MCF 10A (cell line): Measurements from ENCODE around the gene RPS6KA2. TPM values are rescaled to one million over a fixed set of nuclear protein-coding genes. Genes with fewer than 3 reads are reported as not detected.
A peak's percentile ranks its signal among the peaks of the same experiment; 100 is the strongest.
"Not testable (repeated sequence)": the region's sequence is repeated elsewhere in the genome, so short reads cannot be mapped to it uniquely, and the experiment has no call there.

ENCODE experiments used
- BruUV-seq: library from RNA; stranded (reverse); fragments of 400-500 nt; replicated peaks from 2 replicates; lab custom pipeline; 2021; lab: Mats Ljungman, UMichigan
- CTCF ChIA-PET: fragments of 300-600 bp; sonication (Branson Sonifier 250); formaldehyde crosslinking; extraction: SDS; loops from one replicate; lab custom pipeline; 2021; ENCODE audit warnings: antibody characterized with exemption, inconsistent platforms; lab: Yijun Ruan, JAX
- POLR2A ChIA-PET: fragments of 300-600, 350-650 bp; sonication (Branson Sonifier 250); formaldehyde crosslinking; extraction: SDS; loops from one replicate; lab custom pipeline; 2020; ENCODE audit warnings: antibody characterized with exemption, inconsistent platforms; lab: Yijun Ruan, JAX
- DNase-seq: peaks from one replicate; pipeline ENCODE4 v3.0.0-alpha.2; 2018; ENCODE audit not compliant: unreplicated experiment
- H3K27ac Mint-ChIP-seq: one replicate; pipeline ENCODE4 v1.8.0; 2022; ENCODE audit warnings: mild to moderate bottlenecking, low read depth, mixed read lengths; ENCODE audit not compliant: unreplicated experiment
- H3K27me3 Mint-ChIP-seq: one replicate; pipeline ENCODE4 v1.8.0; 2022; ENCODE audit warnings: mixed read lengths; ENCODE audit not compliant: insufficient read depth, unreplicated experiment
- H3K36me3 Mint-ChIP-seq: one replicate; pipeline ENCODE4 v1.8.0; 2022; ENCODE audit warnings: mild to moderate bottlenecking, moderate library complexity, mixed read lengths; ENCODE audit not compliant: insufficient read depth, unreplicated experiment
- H3K4me1 Mint-ChIP-seq: one replicate; pipeline ENCODE4 v1.8.0; 2022; ENCODE audit warnings: mixed read lengths; ENCODE audit not compliant: insufficient read depth, unreplicated experiment
- H3K4me3 Mint-ChIP-seq: one replicate; pipeline ENCODE4 v1.8.0; 2022; ENCODE audit warnings: mild to moderate bottlenecking, moderate library complexity, mixed read lengths; ENCODE audit not compliant: unreplicated experiment
- H3K9me3 Mint-ChIP-seq: one replicate; pipeline ENCODE4 v1.8.0; 2022; ENCODE audit warnings: mixed read lengths; ENCODE audit not compliant: unreplicated experiment
- CTCF ChIP-seq: fragments of 200-600 bp; IDR thresholded peaks from one replicate; pipeline ENCODE4 v1.8.0; 2022; ENCODE audit warnings: antibody characterized with exemption, mild to moderate bottlenecking; ENCODE audit not compliant: unreplicated experiment
- intact Hi-C: fragments of 100-400 bp; cut with micrococcal nuclease; formaldehyde crosslinking; loops from 2 replicates; pipeline ENCODE4 v1.14.1; 2022
- total RNA-seq: library from RNA; stranded (reverse); gene quantifications from 2 replicates; pipeline ENCODE4 v1.2.3, GENCODE V29; 2022

RPS6KA2 gene
- total RNA-seq, 1 experiment from 2014 or later: 126 TPM

DNA sequence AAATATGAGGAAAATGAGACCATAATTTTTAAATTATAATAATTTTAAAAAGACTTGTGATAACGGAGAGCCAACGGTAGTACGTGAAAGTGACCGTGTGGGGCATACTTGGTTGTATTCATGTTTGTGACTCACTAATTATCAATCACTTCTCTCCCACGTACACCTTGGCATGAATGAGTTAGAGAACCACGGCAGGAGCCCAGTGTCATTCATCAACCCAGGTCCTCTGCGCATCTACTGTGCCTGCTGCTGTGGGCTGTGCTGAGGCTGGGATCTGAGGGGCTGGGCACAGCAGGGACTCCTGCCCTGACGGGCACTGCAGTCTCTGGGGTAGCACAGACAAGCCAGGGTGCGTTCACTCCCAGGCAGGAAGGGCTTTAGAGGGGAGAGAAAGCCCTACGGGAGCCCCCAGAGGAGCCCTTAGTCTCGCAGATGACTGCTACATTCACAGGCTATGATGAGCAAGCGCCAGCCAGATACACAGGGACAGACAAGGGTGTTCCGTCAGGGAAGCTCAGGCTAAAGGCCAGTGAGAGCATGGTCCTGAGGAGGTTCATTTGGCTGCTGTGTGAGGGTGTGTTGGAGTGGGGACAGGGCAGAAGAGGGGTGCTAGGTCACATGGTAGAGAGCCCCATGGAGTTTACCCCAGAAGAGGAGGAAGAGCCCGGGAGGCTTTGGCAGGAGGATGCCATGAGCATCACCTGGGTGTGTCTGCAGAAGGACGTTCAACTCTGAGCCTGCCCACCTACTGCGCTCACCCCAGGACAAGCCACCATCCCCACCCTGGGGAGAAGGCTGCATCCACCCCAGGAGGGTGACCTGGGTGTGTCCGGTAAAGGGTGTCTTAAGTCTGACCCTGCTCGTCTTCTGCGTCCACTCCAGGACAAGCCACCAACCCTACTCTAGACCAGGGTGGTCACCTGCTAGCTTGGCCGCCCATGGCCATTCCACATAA, 8.2 kb upstream of the RPS6KA2 start:
- peaks cover 16% of the 10 kb centered on the region for H3K4me1 Mint-ChIP-seq
- no peak overlapping the region for H3K4me3 Mint-ChIP-seq
- BruUV-seq: no TSS peak
- ChIA-PET POLR2A (no interaction called here), CTCF (no interaction called here)
- no peak for TF ChIP-seq CTCF
- intact Hi-C loops: no loop called here
- no peak for DNase-seq
- H3K9me3 Mint-ChIP-seq: no peaks in the 10 kb centered on the region
- no peak overlapping the region for H3K27ac Mint-ChIP-seq
- H3K36me3 Mint-ChIP-seq: no peaks in the 10 kb centered on the region
- H3K27me3 Mint-ChIP-seq: peaks cover 9% of the 10 kb centered on the region

DNA sequence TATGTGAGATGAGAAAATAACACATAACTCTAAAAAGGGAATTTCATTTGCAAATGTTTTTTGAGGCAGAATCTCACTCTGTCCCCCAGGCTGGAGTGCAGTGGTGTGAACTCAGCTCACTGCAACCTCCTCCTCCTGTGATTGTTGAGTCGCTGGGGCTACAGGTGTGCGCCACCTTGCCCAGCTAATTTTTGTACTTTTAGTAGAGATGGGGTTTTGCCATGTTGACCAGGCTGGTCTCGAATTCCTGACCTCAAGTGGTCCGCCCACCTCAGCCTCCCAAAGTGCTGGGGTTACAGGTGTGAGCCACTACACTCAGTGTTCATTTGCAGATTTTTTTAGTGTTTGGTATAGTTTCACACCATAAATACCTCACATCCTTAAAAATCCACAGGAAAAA, 7.5 kb upstream of the RPS6KA2 start:
- H3K27ac Mint-ChIP-seq, H3K9me3 Mint-ChIP-seq, DNase-seq, H3K36me3 Mint-ChIP-seq, BruUV-seq, H3K27me3 Mint-ChIP-seq, CTCF ChIA-PET, POLR2A ChIA-PET, H3K4me3 Mint-ChIP-seq, intact Hi-C loops: not testable (repeated sequence)
- peaks cover 13% of the 10 kb centered on the region for H3K4me1 Mint-ChIP-seq

DNA sequence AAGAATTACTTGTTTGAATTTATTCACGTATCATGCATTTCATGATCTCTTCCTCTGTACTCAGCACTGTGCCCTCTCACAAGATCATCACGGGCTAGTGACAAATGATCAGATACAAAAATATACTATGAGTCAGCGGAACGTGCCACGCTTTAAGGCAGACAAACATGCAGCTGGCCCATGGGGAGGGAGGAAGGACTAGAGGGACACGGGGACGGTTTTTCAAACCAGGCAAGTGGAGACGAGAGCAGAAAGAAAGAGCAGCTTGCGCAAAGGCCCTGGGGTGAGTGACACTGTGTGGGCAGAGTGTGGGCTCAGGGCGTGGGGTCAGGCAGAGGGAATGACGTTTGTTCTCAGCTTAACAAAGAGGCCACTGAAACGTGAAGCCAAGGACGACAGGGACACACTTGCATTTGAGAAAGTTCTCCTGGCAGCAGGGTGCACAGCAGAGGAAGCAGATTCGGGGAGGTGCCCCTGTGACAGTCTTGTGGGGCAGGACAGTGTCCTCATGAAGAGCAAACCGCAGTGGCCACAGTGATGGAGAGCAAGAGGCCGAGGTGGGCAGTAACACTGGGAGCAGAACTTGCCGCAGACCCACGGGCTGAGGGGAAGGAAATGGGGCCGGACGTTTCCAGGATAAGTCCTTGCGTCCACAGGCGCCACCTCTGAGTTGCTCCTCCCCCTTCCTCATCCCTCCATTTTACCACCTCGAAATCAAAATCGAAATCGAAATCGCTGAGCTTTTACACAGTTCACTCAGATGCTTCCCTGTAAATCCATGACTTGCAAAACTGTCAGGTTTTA, 6.9 kb upstream of the RPS6KA2 start:
- intact Hi-C loops: no loop called here
- Mint-ChIP-seq H3K36me3 (no peaks in the 10 kb centered on the region), H3K9me3 (no peaks in the 10 kb centered on the region), H3K4me3 (no peak overlapping the region), H3K27ac (no peak overlapping the region), H3K4me1 (peaks cover 13% of the 10 kb centered on the region), H3K27me3 (peaks cover 9% of the 10 kb centered on the region)
- CTCF ChIA-PET: no interaction called here
- no TSS peak for BruUV-seq
- POLR2A ChIA-PET: interaction anchor here (0.7 kb wide), 1 partner anchor 267 kb away, joined by 3 read pairs; no protein-coding TSS in a partner anchor
- DNase-seq: peak; percentile 45
- TF ChIP-seq CTCF: no peak

DNA sequence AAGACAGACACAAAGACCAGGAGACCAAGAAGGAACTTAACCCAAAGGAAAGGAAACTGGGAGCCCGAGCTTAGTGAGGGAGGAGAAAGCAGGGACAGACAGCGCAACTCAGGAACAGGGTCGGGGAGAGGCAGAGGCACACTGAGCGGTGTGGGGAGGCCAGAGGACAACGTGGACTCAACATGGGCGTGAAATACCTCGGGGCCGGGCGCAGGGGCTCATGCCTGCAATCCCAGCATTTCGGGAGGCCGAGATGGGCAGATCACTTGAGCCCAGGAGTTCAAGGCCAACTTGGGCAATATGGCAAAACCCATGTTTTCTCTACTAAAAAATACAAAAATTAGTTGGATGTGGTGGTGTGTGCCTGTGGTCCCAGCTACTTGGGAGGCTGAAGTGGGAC, 5.7 kb upstream of the RPS6KA2 start:
- Mint-ChIP-seq H3K36me3 (no peaks in the 10 kb centered on the region), H3K27ac (no peak overlapping the region), H3K4me1 (peaks cover 20% of the 10 kb centered on the region), H3K4me3 (no peak overlapping the region), H3K9me3 (no peaks in the 10 kb centered on the region), H3K27me3 (peaks cover 9% of the 10 kb centered on the region)
- intact Hi-C loops: no loop called here
- CTCF ChIA-PET: no interaction called here
- POLR2A ChIA-PET: no interaction called here
- no TSS peak for BruUV-seq
- TF ChIP-seq CTCF: no peak
- DNase-seq: no peak
